Measurements from ENCODE around the gene HBG1.

- no peak for TF ChIP-seq CTCF (IDR thresholded peaks at IDR 0.05)
- TF ChIP-seq REST (IDR thresholded peaks at IDR 0.05; ENCODE audit: insufficient read depth in 1 of 2, low read depth in 2 of 2, low read length in 1 of 2), result no peak
- TF ChIP-seq SIN3A (IDR thresholded peaks at IDR 0.05; ENCODE audit: borderline replicate concordance, insufficient read depth, low read depth, low read length), result no peak
- TF ChIP-seq TCF7L2 (IDR thresholded peaks at IDR 0.05; ENCODE audit: low read depth, low read length), result no peak
- no peak for TF ChIP-seq POLR2AphosphoS5 (IDR thresholded peaks at IDR 0.05; ENCODE audit: low read depth, low read length)
Measured at GRCh38 chr11:5293028-5293427, 43.4 kb upstream of the HBG1 start.
